ENCODE data around the gene PALM3.

- TF ChIP-seq CTCF (conservative IDR thresholded peaks at IDR 0.05; ENCODE audit: low read depth, low read length) = no peak
- TF ChIP-seq EZH2 (IDR thresholded peaks at IDR 0.05; ENCODE audit: borderline replicate concordance, low read depth, low read length, poor library complexity, severe bottlenecking) = no peak
Observed at GRCh38 chr19:14033946-14034345, 27.9 kb downstream of the PALM3 start.
